Hepatocyte (in vitro differentiated cells): ENCODE data around the gene DDX56. TPM values are rescaled to one million over a fixed set of nuclear protein-coding genes. Genes with fewer than 3 reads are reported as not detected.

Experiments used
- DNase-seq: peaks from one replicate; pipeline ENCODE4 v3.0.0-alpha.2; 2016; ENCODE audit warnings: low spot score
- H2AFZ ChIP-seq: fragments of 200-600 bp; sonication (generic); 2 replicates; pipeline ENCODE4 v1.6.0; 2016; ENCODE audit warnings: antibody characterized with exemption, mild to moderate bottlenecking
- H3K27ac ChIP-seq: fragments of 200-600 bp; sonication (generic); 2 replicates; pipeline ENCODE4 v1.5.1; 2016; ENCODE audit warnings: mild to moderate bottlenecking
- H3K27me3 ChIP-seq: fragments of 200-600 bp; sonication (generic); 2 replicates; pipeline ENCODE4 v1.6.1; 2016
- H3K36me3 ChIP-seq: fragments of 200-600 bp; sonication (generic); replicated peaks from 2 replicates; pipeline ENCODE4 v1.5.1; 2016; ENCODE audit warnings: low read depth; ENCODE audit not compliant: insufficient read depth
- H3K4me1 ChIP-seq: fragments of 200-600 bp; sonication (generic); 2 replicates; pipeline ENCODE4 v1.5.1; 2016; ENCODE audit warnings: mild to moderate bottlenecking, moderate library complexity; ENCODE audit not compliant: insufficient read depth
- H3K4me2 ChIP-seq: fragments of 200-600 bp; sonication (generic); 2 replicates; pipeline ENCODE4 v1.6.0; 2016
- H3K4me3 ChIP-seq: fragments of 200-600 bp; sonication (generic); 2 replicates; pipeline ENCODE4 v1.5.1; 2016; ENCODE audit warnings: mild to moderate bottlenecking
- H3K79me2 ChIP-seq: fragments of 200-600 bp; sonication (generic); 2 replicates; pipeline ENCODE4 v1.6.0; 2017; ENCODE audit warnings: mild to moderate bottlenecking
- H3K9me2 ChIP-seq: fragments of 200-600 bp; sonication (generic); replicated peaks from 2 replicates; pipeline ENCODE4 v1.6.0; 2017; ENCODE audit warnings: mild to moderate bottlenecking; ENCODE audit not compliant: insufficient read depth
- H3K9me3 ChIP-seq: fragments of 200-600 bp; sonication (generic); 2 replicates; pipeline ENCODE4 v1.5.1; 2016; ENCODE audit warnings: low read depth, mild to moderate bottlenecking
- H4K20me1 ChIP-seq: fragments of 200-600 bp; sonication (generic); 2 replicates; pipeline ENCODE4 v1.6.0; 2016; ENCODE audit warnings: mild to moderate bottlenecking; ENCODE audit not compliant: insufficient read depth, poor library complexity, severe bottlenecking
- EZH2 ChIP-seq: fragments of 200-600 bp; sonication (generic); IDR thresholded peaks from 2 replicates; pipeline ENCODE4 v1.6.1; 2016; ENCODE audit warnings: antibody characterized with exemption, mild to moderate bottlenecking, borderline replicate concordance
- EZH2phosphoT487 ChIP-seq: fragments of 200-600 bp; sonication (generic); IDR thresholded peaks from one replicate; pipeline ENCODE4 v1.6.1; 2018; ENCODE audit warnings: antibody characterized with exemption, mild to moderate bottlenecking, low read depth, moderate library complexity; ENCODE audit not compliant: unreplicated experiment, severe bottlenecking
- WGBS: methylation state at CpG from one replicate; pipeline ENCODE4 v1.1.6; 2016; ENCODE audit warnings: low lambda C conversion rate; ENCODE audit errors: missing lambda C conversion rate; 5-methylcytosine and 5-hydroxymethylcytosine counted together
- polyA plus RNA-seq: library from polyadenylated mRNA; unstranded; fragments of >200 nt; fragmentation: Nextera tagmentation; extraction: Ambion mirVana; gene quantifications from 2 replicates; pipeline ENCODE4 v1.2.1, GENCODE V29; 2016
- total RNA-seq: library from RNA; depleted of rRNA; stranded (reverse); fragments of >200 nt; gene quantifications from 2 replicates; pipeline ENCODE4 v1.2.3, GENCODE V29; 2014
- TF ChIP-seq, protein P1 (sequence below): fragments of 200-600 bp; sonication (generic); IDR thresholded peaks from 2 replicates; pipeline ENCODE4 v1.5.1; 2016; ENCODE audit warnings: antibody characterized with exemption, mild to moderate bottlenecking; ENCODE audit not compliant: poor library complexity

DDX56 gene, protein sequence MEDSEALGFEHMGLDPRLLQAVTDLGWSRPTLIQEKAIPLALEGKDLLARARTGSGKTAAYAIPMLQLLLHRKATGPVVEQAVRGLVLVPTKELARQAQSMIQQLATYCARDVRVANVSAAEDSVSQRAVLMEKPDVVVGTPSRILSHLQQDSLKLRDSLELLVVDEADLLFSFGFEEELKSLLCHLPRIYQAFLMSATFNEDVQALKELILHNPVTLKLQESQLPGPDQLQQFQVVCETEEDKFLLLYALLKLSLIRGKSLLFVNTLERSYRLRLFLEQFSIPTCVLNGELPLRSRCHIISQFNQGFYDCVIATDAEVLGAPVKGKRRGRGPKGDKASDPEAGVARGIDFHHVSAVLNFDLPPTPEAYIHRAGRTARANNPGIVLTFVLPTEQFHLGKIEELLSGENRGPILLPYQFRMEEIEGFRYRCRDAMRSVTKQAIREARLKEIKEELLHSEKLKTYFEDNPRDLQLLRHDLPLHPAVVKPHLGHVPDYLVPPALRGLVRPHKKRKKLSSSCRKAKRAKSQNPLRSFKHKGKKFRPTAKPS
- total RNA-seq (57.1 and 57.7 TPM in 2 replicates), polyA plus RNA-seq (80.6 and 85.0 TPM in 2 replicates)

DNA sequence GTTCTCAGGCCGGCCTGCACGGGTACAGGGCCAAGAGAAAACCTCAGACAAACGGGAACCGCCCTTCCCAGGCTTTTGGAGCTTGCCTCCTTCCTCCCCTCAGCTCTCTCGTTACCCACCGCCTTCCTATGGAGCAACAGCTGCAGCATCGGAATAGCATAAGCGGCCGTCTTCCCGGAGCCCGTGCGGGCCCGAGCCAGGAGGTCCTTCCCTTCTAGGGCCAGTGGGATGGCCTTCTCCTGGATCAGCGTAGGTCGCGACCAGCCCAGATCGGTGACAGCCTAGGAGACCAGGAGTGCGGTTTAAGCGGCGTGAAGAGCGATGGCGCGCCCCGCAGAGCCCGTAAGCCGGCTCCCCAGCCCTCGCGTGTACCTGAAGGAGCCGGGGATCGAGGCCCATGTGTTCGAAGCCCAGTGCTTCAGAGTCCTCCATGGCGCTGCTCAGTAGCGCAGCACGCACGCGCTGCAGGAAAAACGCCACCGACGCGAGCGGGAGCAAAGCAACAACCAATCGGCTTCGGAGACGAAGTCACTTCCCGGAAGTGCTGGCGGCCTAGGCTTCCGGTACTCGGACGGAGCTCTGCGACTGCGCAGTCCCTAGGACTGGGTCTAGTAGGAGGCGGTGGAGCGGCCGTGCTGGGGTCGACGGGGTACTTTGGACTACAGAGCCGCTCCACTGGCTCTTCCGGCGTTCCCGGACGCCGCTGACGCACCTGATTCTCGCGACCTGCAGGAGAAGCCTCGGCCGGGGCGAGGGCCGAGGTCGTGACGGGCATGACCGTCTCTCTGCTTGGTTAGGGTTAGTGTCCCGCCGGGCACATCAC is at the start of gene DDX56:
Gene DDX56, minus strand, starts transcription at position 445 of the 823 bp plus-strand sequence. Its CDS starts 13 bp downstream, at position 432.
- peak; percentile 98 for DNase-seq
- H3K9me3 ChIP-seq, result no peaks in the 10 kb centered on the region
- peaks cover 13% of the 10 kb centered on the region for H3K4me1 ChIP-seq
- TF ChIP-seq EZH2phosphoT487 (no peak), EZH2 (no peak)
- TF ChIP-seq, protein P1, sequence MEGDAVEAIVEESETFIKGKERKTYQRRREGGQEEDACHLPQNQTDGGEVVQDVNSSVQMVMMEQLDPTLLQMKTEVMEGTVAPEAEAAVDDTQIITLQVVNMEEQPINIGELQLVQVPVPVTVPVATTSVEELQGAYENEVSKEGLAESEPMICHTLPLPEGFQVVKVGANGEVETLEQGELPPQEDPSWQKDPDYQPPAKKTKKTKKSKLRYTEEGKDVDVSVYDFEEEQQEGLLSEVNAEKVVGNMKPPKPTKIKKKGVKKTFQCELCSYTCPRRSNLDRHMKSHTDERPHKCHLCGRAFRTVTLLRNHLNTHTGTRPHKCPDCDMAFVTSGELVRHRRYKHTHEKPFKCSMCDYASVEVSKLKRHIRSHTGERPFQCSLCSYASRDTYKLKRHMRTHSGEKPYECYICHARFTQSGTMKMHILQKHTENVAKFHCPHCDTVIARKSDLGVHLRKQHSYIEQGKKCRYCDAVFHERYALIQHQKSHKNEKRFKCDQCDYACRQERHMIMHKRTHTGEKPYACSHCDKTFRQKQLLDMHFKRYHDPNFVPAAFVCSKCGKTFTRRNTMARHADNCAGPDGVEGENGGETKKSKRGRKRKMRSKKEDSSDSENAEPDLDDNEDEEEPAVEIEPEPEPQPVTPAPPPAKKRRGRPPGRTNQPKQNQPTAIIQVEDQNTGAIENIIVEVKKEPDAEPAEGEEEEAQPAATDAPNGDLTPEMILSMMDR, result no peak
- no peaks in the 10 kb centered on the region for H3K27me3 ChIP-seq
- no peaks in the 10 kb centered on the region for H3K9me2 ChIP-seq
- peaks cover 54% of the 10 kb centered on the region for H3K79me2 ChIP-seq
- no peaks in the 10 kb centered on the region for H4K20me1 ChIP-seq
- peak within 1 kb of the TSS; percentile 88 for H3K27ac ChIP-seq
- H3K4me3 ChIP-seq, result peak within 1 kb of the TSS; percentile 63
- peak within 1 kb of the TSS; percentile 75 for H2AFZ ChIP-seq
- no peaks in the 10 kb centered on the region for H3K36me3 ChIP-seq
- H3K4me2 ChIP-seq, result peak within 1 kb of the TSS; percentile 90
- under 1% methylated on average over 70 of the region's 74 CpGs for WGBS

DNA sequence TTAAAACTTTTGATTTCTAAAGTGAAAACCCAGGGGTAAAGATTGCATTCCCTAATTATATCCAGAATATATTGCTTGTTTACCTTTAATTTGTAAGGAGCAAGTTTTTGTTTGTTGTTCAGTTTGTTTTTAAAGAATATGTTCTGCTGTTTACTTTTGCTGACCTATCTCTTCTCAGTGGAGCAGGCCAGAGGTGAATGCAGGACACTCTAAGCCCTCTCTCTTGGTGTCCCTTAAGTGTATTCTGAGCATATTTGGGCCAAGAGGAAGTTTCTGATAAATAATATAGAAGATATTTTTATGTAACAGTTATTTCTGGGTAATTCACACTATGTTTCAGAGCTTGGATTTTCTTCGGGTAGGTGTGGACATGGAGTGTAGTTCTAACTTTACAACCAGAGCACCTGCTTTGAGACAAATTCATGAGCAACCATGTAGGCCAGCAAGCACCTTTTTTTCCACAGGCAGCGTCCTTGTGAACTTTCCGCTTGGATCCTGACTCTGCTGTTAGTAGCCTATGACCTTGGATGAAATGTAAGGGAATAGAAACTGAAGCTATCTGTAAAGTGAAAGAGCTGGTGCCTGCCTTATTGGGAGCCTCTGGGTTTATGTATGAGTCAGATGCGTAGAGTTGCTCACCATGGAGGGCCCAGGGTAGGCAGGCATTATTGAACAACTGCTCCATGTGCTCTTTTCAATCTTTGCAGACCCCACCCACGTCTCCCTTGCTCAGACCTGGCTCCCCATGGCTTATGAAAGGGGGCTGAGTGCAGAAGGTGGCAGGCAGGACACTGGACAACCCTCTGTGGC is 48.8 kb upstream of the DDX56 start:
- Histone ChIP-seq H3K9me2 (no peaks in the 10 kb centered on the region), H3K9me3 (no peaks in the 10 kb centered on the region), H4K20me1 (peaks cover 6% of the 10 kb centered on the region), H3K27me3 (no peaks in the 10 kb centered on the region), H3K79me2 (peaks cover 99% of the 10 kb centered on the region), H3K4me1 (peaks cover 25% of the 10 kb centered on the region), H3K4me3 (no peak overlapping the region), H3K27ac (peak overlapping the region; percentile 62), H3K4me2 (peak overlapping the region; percentile 42), H2AFZ (no peak overlapping the region), H3K36me3 (no peaks in the 10 kb centered on the region)
- TF ChIP-seq EZH2phosphoT487 (no peak), EZH2 (no peak)
- TF ChIP-seq, protein P1, result no peak
- peak; percentile 37 for DNase-seq
- 86% methylated on average over 5 of the region's 5 CpGs for WGBS

DNA sequence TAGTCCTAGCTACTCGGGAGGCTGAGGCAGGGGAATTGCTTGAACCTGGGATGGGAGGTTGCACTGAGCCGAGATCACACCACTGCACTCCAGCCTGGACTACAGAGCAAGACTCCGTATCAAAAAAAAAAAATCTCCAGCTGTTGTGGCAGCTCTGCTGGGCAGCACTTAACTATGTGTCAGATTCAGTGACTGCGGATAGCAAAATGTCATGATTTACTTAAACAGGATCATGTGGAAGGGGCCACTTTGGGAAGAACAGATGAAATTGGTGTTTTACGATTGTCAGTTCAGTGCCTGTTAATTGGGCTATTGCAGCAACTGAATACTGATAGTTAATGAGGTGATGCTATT is 48.0 kb upstream of the DDX56 start:
- no peak overlapping the region for H3K4me3 ChIP-seq
- peak overlapping the region; percentile 62 for H3K27ac ChIP-seq
- no peak overlapping the region for H3K4me2 ChIP-seq
- H3K4me1 ChIP-seq, result peaks cover 25% of the 10 kb centered on the region
- TF ChIP-seq, protein P1, result no peak
- TF ChIP-seq EZH2, result no peak
- peaks cover 6% of the 10 kb centered on the region for H4K20me1 ChIP-seq
- no peaks in the 10 kb centered on the region for H3K9me3 ChIP-seq
- H3K27me3 ChIP-seq, result no peaks in the 10 kb centered on the region
- no peaks in the 10 kb centered on the region for H3K9me2 ChIP-seq
- no peaks in the 10 kb centered on the region for H3K36me3 ChIP-seq
- H3K79me2 ChIP-seq, result peaks cover 99% of the 10 kb centered on the region
- H2AFZ ChIP-seq, result no peak overlapping the region
- WGBS, result 95% methylated on average over 5 of the region's 5 CpGs
- DNase-seq, result no peak
